ENCODE results near the gene SPATA31C1. TPM values are rescaled to one million over a fixed set of nuclear protein-coding genes. Genes with fewer than 3 reads are reported as not detected.
"Not testable (repeated sequence)": the region's sequence is repeated elsewhere in the genome, so short reads cannot be mapped to it uniquely, and the experiment has no call there.

SPATA31C1 gene
- total RNA-seq, 1 experiment from 2014 or later: 0.15 TPM

GRCh38 chr9:87937352-87937751, 19.6 kb downstream of the SPATA31C1 start:
- not testable (repeated sequence) for H3K23ac ChIP-seq (ENCODE audit: insufficient read length, low read depth, low read length); H4K5ac ChIP-seq (ENCODE audit: insufficient read length, low read depth, low read length); H3K4me1 Mint-ChIP-seq; H3K27me3 Mint-ChIP-seq (ENCODE audit: low read depth); H3K56ac ChIP-seq (ENCODE audit: insufficient read length, low read depth, low read length); H3T11ph ChIP-seq (ENCODE audit: low read length); H3K4ac ChIP-seq (ENCODE audit: low read depth, low read length); H3K79me1 ChIP-seq (ENCODE audit: insufficient read depth, low read depth, low read length, poor library complexity, severe bottlenecking); H4K8ac ChIP-seq (replicated peaks; ENCODE audit: insufficient read length, low read depth, low read length); H3K4me1 ChIP-seq (ENCODE audit: insufficient read depth, low read length); H3K27ac Mint-ChIP-seq; H3K36me3 Mint-ChIP-seq (ENCODE audit: insufficient read depth in 1 of 3, low read depth in 3 of 3); H4K20me1 ChIP-seq (ENCODE audit: control insufficient read depth, insufficient read depth, insufficient read length); H4K91ac ChIP-seq (ENCODE audit: insufficient read length, low read depth, low read length); H2AFZ ChIP-seq (ENCODE audit: low read length); H2AK5ac ChIP-seq (ENCODE audit: insufficient read length, low read length); H3K4me2 ChIP-seq (ENCODE audit: insufficient read depth, insufficient read length, low read length); H2BK12ac ChIP-seq (ENCODE audit: insufficient read length, low read depth, low read length); H2BK15ac ChIP-seq (ENCODE audit: low read depth, low read length); H2BK120ac ChIP-seq (ENCODE audit: low read depth, low read length, poor library complexity, severe bottlenecking); DNase-seq; H3K4me3 Mint-ChIP-seq; H3K27me3 ChIP-seq (ENCODE audit: insufficient read depth, low read length); H3K79me2 ChIP-seq (ENCODE audit: insufficient read depth, low read length); H2BK20ac ChIP-seq (ENCODE audit: low read depth, low read length, poor library complexity, severe bottlenecking); H3K9ac ChIP-seq (ENCODE audit: extremely low read depth, insufficient read length, low read length); H3K14ac ChIP-seq (ENCODE audit: insufficient read depth, low read length); H2BK5ac ChIP-seq (ENCODE audit: insufficient read length, low read length); H3K23me2 ChIP-seq (ENCODE audit: insufficient read length, low read depth, low read length, poor library complexity, severe bottlenecking); H3K9me3 ChIP-seq (ENCODE audit: control insufficient read depth, low read depth, low read length); H3K27ac ChIP-seq (ENCODE audit: insufficient read length, low read depth, low read length); H3K9me3 Mint-ChIP-seq; H3K18ac ChIP-seq (ENCODE audit: insufficient read length, low read depth, low read length)
- no CpG with 5 or more reads among the region's 12 CpGs for WGBS (ENCODE audit: extremely low coverage, insufficient read length, low lambda C conversion rate)

- not testable (repeated sequence) for H3K4ac ChIP-seq (ENCODE audit: low read depth, low read length); H3T11ph ChIP-seq (ENCODE audit: low read length); H3K79me2 ChIP-seq (ENCODE audit: insufficient read depth, low read length); H2BK15ac ChIP-seq (ENCODE audit: low read depth, low read length); H3K27me3 Mint-ChIP-seq (ENCODE audit: low read depth); H3K4me2 ChIP-seq (ENCODE audit: insufficient read depth, insufficient read length, low read length); H2BK20ac ChIP-seq (ENCODE audit: low read depth, low read length, poor library complexity, severe bottlenecking); H3K27ac Mint-ChIP-seq; H3K27ac ChIP-seq (ENCODE audit: insufficient read length, low read depth, low read length); H3K18ac ChIP-seq (ENCODE audit: insufficient read length, low read depth, low read length); H3K79me1 ChIP-seq (ENCODE audit: insufficient read depth, low read depth, low read length, poor library complexity, severe bottlenecking); H3K23ac ChIP-seq (ENCODE audit: insufficient read length, low read depth, low read length); H3K9ac ChIP-seq (ENCODE audit: extremely low read depth, insufficient read length, low read length); H3K14ac ChIP-seq (ENCODE audit: insufficient read depth, low read length); H3K4me1 ChIP-seq (ENCODE audit: insufficient read depth, low read length); H4K8ac ChIP-seq (replicated peaks; ENCODE audit: insufficient read length, low read depth, low read length); H3K56ac ChIP-seq (ENCODE audit: insufficient read length, low read depth, low read length); H2AFZ ChIP-seq (ENCODE audit: low read length); H4K91ac ChIP-seq (ENCODE audit: insufficient read length, low read depth, low read length); H2BK120ac ChIP-seq (ENCODE audit: low read depth, low read length, poor library complexity, severe bottlenecking); H4K20me1 ChIP-seq (ENCODE audit: control insufficient read depth, insufficient read depth, insufficient read length); H3K23me2 ChIP-seq (ENCODE audit: insufficient read length, low read depth, low read length, poor library complexity, severe bottlenecking); H2AK5ac ChIP-seq (ENCODE audit: insufficient read length, low read length); H3K4me1 Mint-ChIP-seq; DNase-seq; H4K5ac ChIP-seq (ENCODE audit: insufficient read length, low read depth, low read length); H3K9me3 Mint-ChIP-seq; H3K27me3 ChIP-seq (ENCODE audit: insufficient read depth, low read length); H3K4me3 Mint-ChIP-seq; H3K9me3 ChIP-seq (ENCODE audit: control insufficient read depth, low read depth, low read length); H2BK5ac ChIP-seq (ENCODE audit: insufficient read length, low read length); H3K36me3 Mint-ChIP-seq (ENCODE audit: insufficient read depth in 1 of 3, low read depth in 3 of 3); H2BK12ac ChIP-seq (ENCODE audit: insufficient read length, low read depth, low read length)
- no CpG with 5 or more reads among the region's 9 CpGs for WGBS (ENCODE audit: extremely low coverage, insufficient read length, low lambda C conversion rate)
Observed at GRCh38 chr9:87937918-87938317, 20.2 kb downstream of the SPATA31C1 start.

All from H9 (cell line).